K562 (cell line): Measurements from ENCODE around the gene BEST1. TPM values are rescaled to one million over a fixed set of nuclear protein-coding genes. Genes with fewer than 3 reads are reported as not detected.
"Not testable (repeated sequence)": the region's sequence is repeated elsewhere in the genome, so short reads cannot be mapped to it uniquely, and the experiment has no call there.

Experiments used
- BHLHE40 ChIP-seq: IDR thresholded peaks from 2 replicates; pipeline ENCODE4 v1.6.1; 2011; ENCODE audit warnings: low read length, improper control_type of control experiment
- DMBX1 ChIP-seq: fragments of 250-450 bp; sonication (Bioruptor Pico); IDR thresholded peaks from 2 replicates; pipeline ENCODE4 v1.8.0; 2022; ENCODE audit warnings: inconsistent platforms, mild to moderate bottlenecking, moderate library complexity, borderline replicate concordance
- EP400 ChIP-seq: fragments of 450-650 bp; IDR thresholded peaks from 2 replicates; pipeline ENCODE4 v1.6.1; 2017; ENCODE audit warnings: antibody characterized with exemption, mild to moderate bottlenecking, moderate library complexity
- KAT7 ChIP-seq: sonication (generic); formaldehyde crosslinking; IDR thresholded peaks from 2 replicates; pipeline ENCODE4 v1.8.0; 2022; ENCODE audit warnings: missing genetic modification reagents, mild to moderate bottlenecking, borderline replicate concordance
- MNT ChIP-seq, 2 experiments: fragments of 450-650 bp; conservative IDR thresholded peaks; 2 replicates each; pipeline ENCODE4 v1.6.1; 2017; ENCODE audit warnings: mild to moderate bottlenecking in 2 of 2, moderate library complexity in 2 of 2
- NRF1 ChIP-seq, 2 experiments: fragments of 450-650 bp; IDR thresholded peaks in 1 of 2; conservative IDR thresholded peaks in 1 of 2; 2 replicates each; pipeline ENCODE4 v1.6.1; 2014; ENCODE audit warnings: mild to moderate bottlenecking in 2 of 2
- SMAD4 ChIP-seq: fragments of 250-450 bp; sonication (Bioruptor Pico); conservative IDR thresholded peaks from 2 replicates; pipeline ENCODE4 v1.8.0; 2021; ENCODE audit warnings: inconsistent platforms, mild to moderate bottlenecking, moderate library complexity
- TAL1 ChIP-seq: fragments of 450-650 bp; IDR thresholded peaks from 2 replicates; pipeline ENCODE4 v1.6.1; 2016; ENCODE audit warnings: mild to moderate bottlenecking
- TEAD4 ChIP-seq, 2 experiments: sonication (generic) in 1 of 2; formaldehyde crosslinking in 1 of 2; IDR thresholded peaks; 2 replicates each; pipeline versions ENCODE4 v1.6.1 to v1.8.0; 2012 to 2022; ENCODE audit warnings: borderline replicate concordance in 1 of 2, inconsistent platforms in 1 of 2, low read length in 1 of 2, mild to moderate bottlenecking in 1 of 2, missing genetic modification reagents in 1 of 2
- ZBTB11 ChIP-seq, 3 experiments: fragments of 200-800 bp in 1 of 3; fragments of 250-450 bp in 1 of 3; fragments of 450-650 bp in 1 of 3; sonication (Bioruptor Pico) in 1 of 3; sonication (Bioruptor generic) in 1 of 3; formaldehyde crosslinking in 1 of 3; IDR thresholded peaks; 2 replicates each; pipeline versions ENCODE4 v1.6.1 to v1.8.0; 2016 to 2022; ENCODE audit warnings: mild to moderate bottlenecking in 2 of 3, missing genetic modification characterization in 2 of 3, missing compliant biosample characterization in 1 of 3, moderate library complexity in 1 of 3
- ZFX ChIP-seq: sonication (generic); formaldehyde crosslinking; IDR thresholded peaks from 2 replicates; pipeline ENCODE4 v1.8.0; 2022; ENCODE audit warnings: mild to moderate bottlenecking, missing genetic modification reagents, moderate library complexity
- polyA plus RNA-seq, 8 experiments: library from polyadenylated mRNA; depleted of rRNA in 4 of 8; stranded (reverse) in 5 of 8; unstranded in 3 of 8; fragments of >200 nt; fragmentation: Nextera tagmentation in 2 of 8; fragmentation: Illumina TruSeq in 1 of 8; extraction: Ambion mirVana in 2 of 8; extraction: Trizol in 1 of 8; gene quantifications; 2 replicates each; pipeline versions ENCODE4 v1.2.1 to v1.2.3, GENCODE V29; 2011 to 2014; ENCODE audit warnings: inconsistent platforms in 1 of 8, missing spikeins in 1 of 8
- total RNA-seq, 7 experiments: library from RNA; depleted of rRNA in 6 of 7; stranded (reverse); fragments of >200 nt in 6 of 7; fragmentation: Illumina TruSeq in 2 of 7; extraction: Trizol in 2 of 7; gene quantifications; 2 replicates each; pipeline versions ENCODE4 v1.2.1 to v1.2.3, GENCODE V29; 2011 to 2021; ENCODE audit warnings: low replicate concordance in 1 of 7
- TF ChIP-seq, protein P1 (sequence below): fragments of 250-450 bp; sonication (Bioruptor Pico); IDR thresholded peaks from 2 replicates; pipeline ENCODE4 v1.5.0; 2020; ENCODE audit warnings: mild to moderate bottlenecking
- TF ChIP-seq, protein P2 (sequence below): sonication (generic); formaldehyde crosslinking; IDR thresholded peaks from 2 replicates; pipeline ENCODE4 v1.5.0; 2020; ENCODE audit warnings: missing genetic modification reagents

The BEST1 gene
- total and polyA plus RNA-seq, 9 of the 15 experiments (the other 6 are each of a cell fraction or from before 2014, with no cell fraction given) = 0.07 to 1.3 (median 0.40) TPM

DNA sequence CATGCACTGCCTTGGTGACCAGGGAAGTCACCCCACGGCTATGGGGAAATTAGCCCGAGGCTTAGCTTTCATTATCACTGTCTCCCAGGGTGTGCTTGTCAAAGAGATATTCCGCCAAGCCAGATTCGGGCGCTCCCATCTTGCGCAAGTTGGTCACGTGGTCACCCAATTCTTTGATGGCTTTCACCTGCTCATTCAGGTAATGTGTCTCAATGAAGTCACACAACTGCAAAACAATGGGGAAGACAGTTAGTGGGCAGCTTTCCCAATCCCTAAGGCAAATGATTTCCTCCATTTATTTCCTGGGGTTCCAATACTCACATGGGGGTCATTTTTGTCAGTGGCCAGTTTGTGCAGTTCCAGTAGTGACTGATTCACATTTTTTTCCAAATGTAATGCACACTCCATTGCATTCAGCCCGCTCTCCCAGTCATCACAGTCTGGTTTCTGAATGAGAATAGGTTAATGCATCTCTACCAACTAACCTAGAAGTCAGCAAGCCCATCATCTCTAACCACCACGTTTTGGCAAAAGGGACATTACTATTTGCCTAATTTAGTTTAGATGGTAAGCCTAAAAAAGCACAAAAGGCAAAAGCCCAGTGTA lies 14.6 kb downstream of the BEST1 start (continued):
- 0 out of 6 replicates have a peak, but pooled peaks of 1 of the 3 experiments have one; percentile 42 for TF ChIP-seq ZBTB11 (CRISPR knock-in tag; IDR thresholded peaks at IDR 0.05)
- peak; percentile 70; the same call in 1 of the 2 replicates for TF ChIP-seq KAT7 (CRISPR knock-in tag)
- TF ChIP-seq NRF1 (conservative IDR thresholded peaks at IDR 0.05 in 1 of 2, IDR thresholded peaks at IDR 0.05 in 1 of 2) = peak; percentile 63 to 68
- 0 out of 2 replicates have a peak, but pooled peaks have one; percentile 30 for TF ChIP-seq ZFX
- TF ChIP-seq, protein P1, sequence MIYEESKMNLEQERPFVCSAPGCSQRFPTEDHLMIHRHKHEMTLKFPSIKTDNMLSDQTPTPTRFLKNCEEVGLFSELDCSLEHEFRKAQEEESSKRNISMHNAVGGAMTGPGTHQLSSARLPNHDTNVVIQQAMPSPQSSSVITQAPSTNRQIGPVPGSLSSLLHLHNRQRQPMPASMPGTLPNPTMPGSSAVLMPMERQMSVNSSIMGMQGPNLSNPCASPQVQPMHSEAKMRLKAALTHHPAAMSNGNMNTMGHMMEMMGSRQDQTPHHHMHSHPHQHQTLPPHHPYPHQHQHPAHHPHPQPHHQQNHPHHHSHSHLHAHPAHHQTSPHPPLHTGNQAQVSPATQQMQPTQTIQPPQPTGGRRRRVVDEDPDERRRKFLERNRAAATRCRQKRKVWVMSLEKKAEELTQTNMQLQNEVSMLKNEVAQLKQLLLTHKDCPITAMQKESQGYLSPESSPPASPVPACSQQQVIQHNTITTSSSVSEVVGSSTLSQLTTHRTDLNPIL = peak; percentile 59; the same call in 1 of the 2 replicates
- 0 out of 2 replicates have a peak, but pooled peaks have one; percentile 43 for TF ChIP-seq DMBX1
- TF ChIP-seq TAL1 = peak; percentile 74; the same call in 1 of the 2 replicates
- TF ChIP-seq BHLHE40 = peak; percentile 36; the same call in 1 of the 2 replicates
- TF ChIP-seq, protein P2, sequence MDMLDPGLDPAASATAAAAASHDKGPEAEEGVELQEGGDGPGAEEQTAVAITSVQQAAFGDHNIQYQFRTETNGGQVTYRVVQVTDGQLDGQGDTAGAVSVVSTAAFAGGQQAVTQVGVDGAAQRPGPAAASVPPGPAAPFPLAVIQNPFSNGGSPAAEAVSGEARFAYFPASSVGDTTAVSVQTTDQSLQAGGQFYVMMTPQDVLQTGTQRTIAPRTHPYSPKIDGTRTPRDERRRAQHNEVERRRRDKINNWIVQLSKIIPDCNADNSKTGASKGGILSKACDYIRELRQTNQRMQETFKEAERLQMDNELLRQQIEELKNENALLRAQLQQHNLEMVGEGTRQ = peak; percentile 81
- TF ChIP-seq EP400 = 0 out of 2 replicates have a peak, but pooled peaks have one; percentile 33
- TF ChIP-seq SMAD4 (CRISPR knock-in tag) = 0 out of 2 replicates have a peak, but pooled peaks have one; percentile 54
- peak; percentile 58; the same call in 1 of the 2 replicates for TF ChIP-seq TEAD4 (IDR thresholded peaks at IDR 0.05; ENCODE audit: low read length)
- TF ChIP-seq TEAD4 (CRISPR knock-in tag; IDR thresholded peaks at IDR 0.05; ENCODE audit: borderline replicate concordance) = not testable (repeated sequence)
- peak; percentile 87 for TF ChIP-seq MNT (conservative IDR thresholded peaks at IDR 0.05)
